Choroid plexus epithelial cell (primary cell): ENCODE measurements around the gene RAD23B.

Experiments used
- DNase-seq: peaks from one replicate; pipeline ENCODE4 v3.0.0-alpha.2; 2010; ENCODE audit warnings: low read depth
- H3K4me3 ChIP-seq: 2 replicates; pipeline ENCODE4 v1.5.1; 2011; ENCODE audit warnings: low read depth, mild to moderate bottlenecking, control low read depth, low read length, moderate library complexity
- CTCF ChIP-seq: conservative IDR thresholded peaks from 2 replicates; pipeline ENCODE4 v1.5.1; 2011; ENCODE audit warnings: low read depth, mild to moderate bottlenecking, control low read depth, inconsistent platforms, low read length, moderate library complexity

Gene RAD23B

GRCh38 chr9:107332883-107333282, 49.8 kb downstream of the RAD23B start:
- no peak for DNase-seq
- TF ChIP-seq CTCF, result no peak
- no peak overlapping the region for H3K4me3 ChIP-seq

DNA sequence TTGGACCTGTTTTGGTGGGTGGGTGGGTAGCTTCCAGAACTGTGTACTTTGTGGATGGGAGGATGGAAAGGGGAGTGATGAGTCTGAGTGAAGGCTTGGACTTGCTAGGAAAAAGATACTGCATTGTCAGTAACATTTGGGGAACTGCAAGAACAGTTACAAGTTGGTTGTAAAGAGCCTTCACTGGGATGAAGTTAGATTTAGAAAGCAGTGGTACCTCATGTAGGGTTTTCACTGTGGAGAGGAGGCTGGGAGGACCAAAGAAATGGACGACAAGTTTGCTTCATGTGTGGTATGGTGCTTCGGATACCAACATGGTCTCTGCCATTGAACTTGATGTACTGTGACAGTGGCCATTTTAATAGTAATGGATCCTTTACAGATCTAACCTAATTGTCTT, 50.3 kb downstream of the RAD23B start:
- H3K4me3 ChIP-seq, result no peak overlapping the region
- no peak for TF ChIP-seq CTCF
- DNase-seq, result no peak

GRCh38 chr9:107334103-107334776, 51.2 kb downstream of the RAD23B start:
- H3K4me3 ChIP-seq, result no peak overlapping the region
- no peak for TF ChIP-seq CTCF
- no peak for DNase-seq

GRCh38 chr9:107335331-107335730, 52.3 kb downstream of the RAD23B start:
- no peak for TF ChIP-seq CTCF
- H3K4me3 ChIP-seq, result no peak overlapping the region
- DNase-seq, result no peak

- H3K4me3 ChIP-seq, result no peak overlapping the region
- no peak for TF ChIP-seq CTCF
- DNase-seq, result peak; percentile 49
Measured at GRCh38 chr9:107336718-107337360, 53.8 kb downstream of the RAD23B start.

- TF ChIP-seq CTCF, result no peak
- DNase-seq, result no peak
- H3K4me3 ChIP-seq, result no peak overlapping the region
Measured at GRCh38 chr9:107337676-107338590, 54.9 kb downstream of the RAD23B start.
